ENCODE results near the gene ZC3H12D.

- TF ChIP-seq POLR2A (IDR thresholded peaks at IDR 0.05) (no peak), POLR2AphosphoS5 (IDR thresholded peaks at IDR 0.05) (no peak)
Observed at GRCh38 chr6:149435919-149436586, 48.8 kb downstream of the ZC3H12D start.
